GM21367 (cell line): ENCODE data around the gene ASB6.
"Not testable (repeated sequence)": the region's sequence is repeated elsewhere in the genome, so short reads cannot be mapped to it uniquely, and the experiment has no call there.

Source experiments
- ATAC-seq: cut with Tn5 transposase; IDR thresholded peaks from one replicate; pipeline ENCODE4 v1.9.1; 2021; ENCODE audit not compliant: unreplicated experiment

The ASB6 gene

GRCh38 chr9:129609486-129610212 lies 32.3 kb downstream of the ASB6 start:
- ATAC-seq = no peak

GRCh38 chr9:129608561-129609481 lies 33.1 kb downstream of the ASB6 start:
- ATAC-seq = no peak

- no peak for ATAC-seq
Observed at GRCh38 chr9:129607027-129607387, 34.9 kb downstream of the ASB6 start.

- no peak for ATAC-seq
Observed at GRCh38 chr9:129606161-129607026, 35.6 kb downstream of the ASB6 start.

GRCh38 chr9:129604766-129605163 lies 37.2 kb downstream of the ASB6 start:
- ATAC-seq = no peak

- ATAC-seq = no peak
Observed at GRCh38 chr9:129604056-129604765, 37.7 kb downstream of the ASB6 start.

GRCh38 chr9:129602598-129603415 lies 39.1 kb downstream of the ASB6 start:
- no peak for ATAC-seq

- ATAC-seq = no peak
Observed at GRCh38 chr9:129601082-129601674, 40.8 kb downstream of the ASB6 start.

- no peak for ATAC-seq
Observed at GRCh38 chr9:129598089-129598596, 43.8 kb downstream of the ASB6 start.

- ATAC-seq = no peak
Observed at GRCh38 chr9:129597355-129598088, 44.4 kb downstream of the ASB6 start.

GRCh38 chr9:129596541-129597331 lies 45.2 kb downstream of the ASB6 start:
- no peak for ATAC-seq

GRCh38 chr9:129595903-129596540 lies 45.9 kb downstream of the ASB6 start:
- ATAC-seq = no peak

- ATAC-seq = no peak
Observed at GRCh38 chr9:129595311-129595741, 46.6 kb downstream of the ASB6 start.

GRCh38 chr9:129594632-129595031 lies 47.3 kb downstream of the ASB6 start:
- ATAC-seq = no peak

- not testable (repeated sequence) for ATAC-seq
Observed at GRCh38 chr9:129592790-129593189, 49.2 kb downstream of the ASB6 start.

GRCh38 chr9:129591916-129592315 lies 50.0 kb downstream of the ASB6 start:
- no peak for ATAC-seq

GRCh38 chr9:129590466-129590865 lies 51.5 kb downstream of the ASB6 start:
- ATAC-seq = no peak
